ENCODE data around the gene CARMIL3. TPM values are rescaled to one million over a fixed set of nuclear protein-coding genes. Genes with fewer than 3 reads are reported as not detected.
"Not testable (repeated sequence)": the region's sequence is repeated elsewhere in the genome, so short reads cannot be mapped to it uniquely, and the experiment has no call there.

Gene CARMIL3
- total RNA-seq, 4 donors from 2014 or later, result 0.63 to 1.3 (median 0.99) TPM

DNA sequence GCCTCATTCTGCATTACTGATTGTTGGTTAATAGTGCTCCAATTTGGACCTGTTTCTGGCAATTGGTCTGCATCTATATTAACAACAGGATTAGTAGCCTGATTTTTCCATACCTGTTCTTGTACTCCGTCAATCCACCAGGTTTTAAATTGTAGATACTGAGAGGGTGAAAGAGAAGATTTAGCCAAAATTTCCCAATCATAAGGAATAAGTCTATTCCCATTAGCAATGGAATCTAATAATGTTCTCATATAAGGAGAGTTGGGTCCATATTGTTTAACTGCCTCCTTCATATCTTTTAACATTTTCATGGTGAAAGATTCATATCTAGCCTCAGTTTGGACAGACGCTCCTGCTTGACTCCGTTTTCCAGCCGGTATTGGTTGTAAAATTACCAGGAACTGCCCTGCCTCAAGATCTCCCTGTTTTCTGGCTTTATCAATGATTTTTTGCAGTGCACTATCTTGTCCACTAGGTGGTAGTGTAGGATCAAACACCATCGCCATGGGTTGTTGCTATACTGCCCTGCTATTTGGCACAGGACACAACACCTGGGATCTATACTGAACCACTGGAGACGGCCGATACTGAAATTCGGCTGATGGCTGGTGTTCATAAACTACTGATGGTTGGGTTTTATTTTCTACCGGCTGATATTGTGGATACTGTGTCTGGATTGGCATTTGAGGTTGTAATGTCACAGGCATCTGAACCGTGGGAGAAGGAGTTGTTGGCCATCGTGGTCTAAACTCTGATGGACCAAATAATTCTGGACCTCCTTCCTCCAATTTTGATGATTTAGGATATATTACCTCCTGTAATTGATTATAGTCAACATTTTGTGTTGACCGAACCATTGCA lies 37.9 kb upstream of the CARMIL3 start:
- intact Hi-C loops (cut with DNase I), result loop anchor here (2.0 kb wide), 1 partner anchor 39 kb away; no protein-coding TSS in a partner anchor

DNA sequence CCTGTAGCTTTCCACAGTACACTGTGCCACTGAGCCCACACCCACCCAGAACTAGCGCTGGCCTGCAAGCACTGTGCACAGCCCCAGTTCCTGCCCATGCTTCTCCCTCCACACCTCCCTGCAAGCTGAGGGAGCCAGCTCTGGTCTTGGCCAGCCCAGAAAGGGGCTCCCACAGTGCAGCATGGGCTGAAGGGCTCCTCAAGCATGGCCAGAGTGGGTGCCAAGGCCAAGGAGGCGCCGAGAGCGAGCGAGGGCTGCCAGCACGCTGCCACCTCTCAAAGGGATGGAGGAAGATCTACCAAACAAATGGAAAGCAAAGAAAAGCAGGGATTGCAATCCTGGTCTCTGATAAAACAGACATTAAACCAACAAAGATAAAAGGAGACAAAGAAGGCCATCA lies 36.1 kb upstream of the CARMIL3 start:
- H3K27me3 ChIP-seq; DNase-seq; H3K4me3 ChIP-seq (replicated peaks in 1 of 3); H3K27ac ChIP-seq; H3K9me3 ChIP-seq; H3K36me3 ChIP-seq: not testable (repeated sequence)
- peaks cover 16 to 18% of the 10 kb centered on the region in 2 donors for H3K4me1 ChIP-seq
- intact Hi-C loops (cut with DNase I), result loop anchor here (2.0 kb wide), 1 partner anchor 41 kb away; no protein-coding TSS in a partner anchor
- WGBS, 2 donors, result 98 to 99% methylated on average over 6 of the region's 6 CpGs

More for the DNA sequence above, 37.9 kb upstream of the CARMIL3 start:
- DNase-seq, result peak; percentile 31
- Histone ChIP-seq H3K36me3 (no peaks in the 10 kb centered on the region), H3K4me1 (peaks cover 16 to 18% of the 10 kb centered on the region in 2 donors), H3K9me3 (no peaks in the 10 kb centered on the region), H3K4me3 (replicated peaks in 1 of 3) (no peak overlapping the region), H3K27ac (no peak overlapping the region), H3K27me3 (no peaks in the 10 kb centered on the region)
- 27 to 30% methylated on average over 12 of the region's 12 CpGs for WGBS, 2 donors
- no peak for TF ChIP-seq POLR2A (IDR thresholded peaks at IDR 0.05)
- TF ChIP-seq CTCF (IDR thresholded peaks at IDR 0.05), result peak; percentile 70 to 98 (median 92)

DNA sequence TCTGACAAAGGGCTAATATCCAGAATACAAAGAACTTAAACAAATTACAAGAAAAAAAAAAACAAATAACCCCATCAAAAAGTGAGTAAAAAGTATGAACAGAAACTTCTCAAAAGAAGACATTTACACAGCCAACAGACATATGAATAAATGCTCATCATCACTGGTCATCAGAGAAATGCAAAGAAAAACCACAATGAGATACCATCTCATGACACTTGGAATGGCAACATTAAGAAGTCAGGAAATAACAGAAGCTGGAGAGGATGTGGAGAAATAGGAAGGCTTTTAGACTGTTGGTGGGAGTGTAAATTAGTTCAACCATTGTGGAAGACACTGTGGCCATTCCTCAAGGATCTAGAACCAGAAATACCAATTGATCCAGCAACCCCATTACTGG lies 32.8 kb upstream of the CARMIL3 start:
- intact Hi-C loops (cut with DNase I); DNase-seq; H3K36me3 ChIP-seq: not testable (repeated sequence)

DNA sequence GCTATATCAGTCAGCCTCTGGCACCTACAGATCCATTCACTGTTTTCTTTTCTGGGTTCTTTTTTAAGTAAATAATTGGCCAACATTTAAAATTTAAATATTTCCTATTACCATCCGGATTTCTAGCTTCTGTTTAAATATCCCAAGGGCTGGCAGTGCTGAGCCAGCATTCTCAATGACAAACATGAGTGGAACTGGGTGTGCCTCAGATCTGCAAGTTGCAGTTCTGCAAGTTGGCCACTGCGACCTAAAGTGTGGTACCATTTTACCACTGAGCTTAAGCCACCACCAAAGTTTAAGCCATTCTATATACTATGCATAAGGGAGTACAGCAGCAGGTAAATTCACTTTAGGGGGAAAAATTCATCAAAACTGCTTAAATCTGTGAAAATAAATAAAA lies 31.9 kb upstream of the CARMIL3 start:
- H3K4me1 ChIP-seq; intact Hi-C loops (cut with DNase I); H3K4me3 ChIP-seq (replicated peaks in 1 of 3); H3K27ac ChIP-seq; H3K9me3 ChIP-seq; H3K27me3 ChIP-seq; H3K36me3 ChIP-seq: not testable (repeated sequence)
- WGBS, 2 donors, result 32 to 70% methylated on average over 2 of the region's 2 CpGs
- DNase-seq, result peak in 1 of 2 donors; percentile 14

More for the DNA sequence above, 32.8 kb upstream of the CARMIL3 start:
- H3K27ac ChIP-seq; H3K4me3 ChIP-seq (replicated peaks in 1 of 3); H3K27me3 ChIP-seq; H3K9me3 ChIP-seq; H3K4me1 ChIP-seq: not testable (repeated sequence)

DNA sequence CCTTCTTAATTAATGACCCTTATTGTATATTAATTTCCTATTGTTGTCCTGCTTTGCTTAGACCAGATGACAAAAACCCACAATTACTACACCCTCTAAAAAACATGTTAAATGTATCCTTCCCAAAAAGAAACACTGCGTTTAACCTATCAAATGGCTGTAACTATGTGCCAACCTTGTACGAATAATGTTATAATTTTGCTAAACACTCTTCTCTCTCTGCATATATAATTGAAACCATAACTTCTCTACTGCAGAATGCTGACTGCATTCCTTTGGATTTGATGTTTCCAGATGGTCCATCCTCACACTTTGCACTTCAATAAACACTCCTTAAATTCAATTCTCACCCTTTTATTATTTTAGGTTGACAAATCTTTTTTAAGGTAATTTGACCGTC lies 31.3 kb upstream of the CARMIL3 start:
- H3K9me3 ChIP-seq; H3K27me3 ChIP-seq; H3K4me1 ChIP-seq; H3K27ac ChIP-seq; DNase-seq; H3K4me3 ChIP-seq (replicated peaks in 1 of 3); intact Hi-C loops (cut with DNase I); H3K36me3 ChIP-seq: not testable (repeated sequence)
- 90 to 91% methylated on average over 3 of the region's 3 CpGs for WGBS, 2 donors

GRCh38 chr14:24024939-24025418 lies 26.8 kb upstream of the CARMIL3 start:
- intact Hi-C loops (cut with DNase I); H3K27ac ChIP-seq; H3K27me3 ChIP-seq; H3K36me3 ChIP-seq; H3K4me3 ChIP-seq (replicated peaks in 1 of 3); H3K4me1 ChIP-seq; H3K9me3 ChIP-seq; DNase-seq: not testable (repeated sequence)
- 80 to 95% methylated on average over 3 of the region's 3 CpGs for WGBS, 2 donors

GRCh38 chr14:24029687-24030086 lies 22.1 kb upstream of the CARMIL3 start:
- 91 to 96% methylated on average over 2 to 3 of the region's 3 CpGs for WGBS, 2 donors
- H3K27me3 ChIP-seq; H3K4me3 ChIP-seq (replicated peaks in 1 of 3); H3K9me3 ChIP-seq; intact Hi-C loops (cut with DNase I); DNase-seq; H3K4me1 ChIP-seq; H3K36me3 ChIP-seq; H3K27ac ChIP-seq: not testable (repeated sequence)

GRCh38 chr14:24031331-24031730 lies 20.5 kb upstream of the CARMIL3 start:
- H3K27me3 ChIP-seq; H3K4me1 ChIP-seq; intact Hi-C loops (cut with DNase I); H3K36me3 ChIP-seq; H3K4me3 ChIP-seq (replicated peaks in 1 of 3); DNase-seq; H3K9me3 ChIP-seq; H3K27ac ChIP-seq: not testable (repeated sequence)
- WGBS, 2 donors, result 96 to 97% methylated on average over 2 of the region's 2 CpGs

All from thyroid gland (tissue), 4 donors.